Fibroblast of skin of abdomen (primary cell): ENCODE measurements around the gene TUBGCP2. TPM values are rescaled to one million over a fixed set of nuclear protein-coding genes. Genes with fewer than 3 reads are reported as not detected.
A peak's percentile ranks its signal among the peaks of the same experiment; 100 is the strongest.

ENCODE experiments used
- DNase-seq: peaks from one replicate; pipeline ENCODE4 v3.0.0-alpha.2; 2013
- polyA plus RNA-seq, 2 experiments: library from polyadenylated mRNA; unstranded; fragments of 120-200 nt; gene quantifications; one replicate each; pipeline ENCODE4 v1.2.1, GENCODE V29; 2013; ENCODE audit not compliant: insufficient read length in 2 of 2

TUBGCP2 gene
- polyA plus RNA-seq (2013, experiment 1 of 2; ENCODE audit: insufficient read length): 42.6 TPM
- 45.9 TPM for polyA plus RNA-seq (2013, experiment 2 of 2; ENCODE audit: insufficient read length)

- DNase-seq: peak; percentile 84
Observed at GRCh38 chr10:133308421-133309099, at the start of gene TUBGCP2, which contains the start of gene ZNF511. Gene TUBGCP2 (minus strand): TSS chr10:133308872. CDS start chr10:133302941, 5,931 bp downstream. Gene ZNF511 (plus strand): TSS chr10:133308914. CDS start chr10:133308944, 30 bp downstream.

- peak; percentile 70 for DNase-seq
Observed at GRCh38 chr10:133357285-133358161, 48.9 kb upstream of the TUBGCP2 start, which contains the start of gene FUOM. Gene FUOM (minus strand): TSS chr10:133358019. CDS start chr10:133358007, 12 bp downstream.

GRCh38 chr10:133356549-133357284 lies 48.0 kb upstream of the TUBGCP2 start:
- DNase-seq: no peak

GRCh38 chr10:133355991-133356390 lies 47.3 kb upstream of the TUBGCP2 start:
- DNase-seq: no peak

GRCh38 chr10:133355266-133355665 lies 46.6 kb upstream of the TUBGCP2 start:
- DNase-seq: no peak

GRCh38 chr10:133354672-133355240 lies 46.1 kb upstream of the TUBGCP2 start:
- no peak for DNase-seq

GRCh38 chr10:133353988-133354605 lies 45.4 kb upstream of the TUBGCP2 start:
- no peak for DNase-seq

- DNase-seq: no peak
Observed at GRCh38 chr10:133353202-133353959, 44.7 kb upstream of the TUBGCP2 start.

GRCh38 chr10:133351408-133352318 lies 43.0 kb upstream of the TUBGCP2 start:
- no peak for DNase-seq

GRCh38 chr10:133350950-133351329 lies 42.3 kb upstream of the TUBGCP2 start:
- DNase-seq: no peak

GRCh38 chr10:133350283-133350949 lies 41.7 kb upstream of the TUBGCP2 start:
- DNase-seq: no peak

GRCh38 chr10:133349577-133350011 lies 40.9 kb upstream of the TUBGCP2 start:
- no peak for DNase-seq

GRCh38 chr10:133349160-133349568 lies 40.5 kb upstream of the TUBGCP2 start:
- no peak for DNase-seq

- no peak for DNase-seq
Observed at GRCh38 chr10:133347710-133348517, 39.2 kb upstream of the TUBGCP2 start.

GRCh38 chr10:133346413-133346812 lies 37.7 kb upstream of the TUBGCP2 start:
- no peak for DNase-seq

GRCh38 chr10:133344236-133344635 lies 35.6 kb upstream of the TUBGCP2 start:
- DNase-seq: no peak

- DNase-seq: no peak
Observed at GRCh38 chr10:133343558-133343957, 34.9 kb upstream of the TUBGCP2 start.

- no peak for DNase-seq
Observed at GRCh38 chr10:133342942-133343341, 34.3 kb upstream of the TUBGCP2 start.
